Mesenchymal stem cell (in vitro differentiated cells and primary cell): ENCODE data around the gene PKP4. TPM values are rescaled to one million over a fixed set of nuclear protein-coding genes. Genes with fewer than 3 reads are reported as not detected.
A peak's percentile ranks its signal among the peaks of the same experiment; 100 is the strongest.

Source experiments
- DNase-seq: peaks from one replicate; pipeline ENCODE4 v3.0.0-alpha.2; 2013
- H2AFZ ChIP-seq: one replicate; pipeline ENCODE4 v1.6.1; 2013; ENCODE audit warnings: low read depth, mild to moderate bottlenecking, control low read depth, inconsistent platforms, low read length, moderate library complexity
- H2AK5ac ChIP-seq: 2 replicates; pipeline ENCODE4 v1.6.1; 2013; ENCODE audit warnings: low read length, moderate library complexity, mild to moderate bottlenecking, inconsistent platforms; ENCODE audit not compliant: severe bottlenecking
- H2BK120ac ChIP-seq: one replicate; pipeline ENCODE4 v1.6.1; 2013; ENCODE audit warnings: low read depth, mild to moderate bottlenecking, inconsistent platforms, low read length, moderate library complexity
- H2BK12ac ChIP-seq, 2 experiments: one replicate each; pipeline ENCODE4 v1.6.1; 2013; ENCODE audit warnings: inconsistent platforms in 2 of 2, low read length in 2 of 2, mild to moderate bottlenecking in 2 of 2, moderate library complexity in 2 of 2, control low read depth in 1 of 2
- H2BK15ac ChIP-seq: one replicate; pipeline ENCODE4 v1.6.1; 2013; ENCODE audit warnings: mild to moderate bottlenecking, low read depth, inconsistent platforms; ENCODE audit not compliant: poor library complexity, severe bottlenecking
- H2BK5ac ChIP-seq: 2 replicates; pipeline ENCODE4 v1.6.1; 2013; ENCODE audit warnings: low read depth, mild to moderate bottlenecking, low read length, control low read depth, inconsistent platforms; ENCODE audit not compliant: poor library complexity, severe bottlenecking
- H3K14ac ChIP-seq, 2 experiments: one replicate each; pipeline ENCODE4 v1.6.1; 2013; ENCODE audit warnings: inconsistent platforms in 2 of 2, low read length in 2 of 2, control low read depth in 1 of 2, mild to moderate bottlenecking in 1 of 2, moderate library complexity in 1 of 2
- H3K18ac ChIP-seq, 2 experiments: one replicate each; pipeline ENCODE4 v1.6.1; 2013; ENCODE audit warnings: inconsistent platforms in 2 of 2, low read length in 2 of 2, control low read depth in 1 of 2, low read depth in 1 of 2, mild to moderate bottlenecking in 1 of 2
- H3K23ac ChIP-seq, 2 experiments: one replicate each; pipeline ENCODE4 v1.6.1; 2013; ENCODE audit warnings: inconsistent platforms in 2 of 2, low read length in 2 of 2, mild to moderate bottlenecking in 2 of 2, moderate library complexity in 2 of 2, control low read depth in 1 of 2
- H3K27ac ChIP-seq: 2 replicates; pipeline ENCODE4 v1.5.1; 2013; ENCODE audit warnings: mild to moderate bottlenecking, moderate library complexity, low read length, control low read depth, inconsistent platforms; ENCODE audit not compliant: poor library complexity, severe bottlenecking
- H3K27me3 ChIP-seq, 2 experiments: 2 replicates each; pipeline versions ENCODE4 v1.6.1 to v1.7.0; 2013; ENCODE audit warnings: low read length in 2 of 2, mild to moderate bottlenecking in 2 of 2, moderate library complexity in 2 of 2, control low read depth in 1 of 2, inconsistent platforms in 1 of 2; ENCODE audit not compliant: control insufficient read depth in 1 of 2, insufficient read depth in 1 of 2
- H3K36me3 ChIP-seq, 2 experiments: 2 replicates each; pipeline versions ENCODE4 v1.6.1 to v1.7.0; 2013; ENCODE audit warnings: low read length in 2 of 2, control low read depth in 1 of 2, inconsistent platforms in 1 of 2, low read depth in 1 of 2, mild to moderate bottlenecking in 1 of 2; ENCODE audit not compliant: insufficient read depth in 2 of 2, control insufficient read depth in 1 of 2
- H3K4ac ChIP-seq, 2 experiments: one replicate each; pipeline ENCODE4 v1.6.1; 2013; ENCODE audit warnings: inconsistent platforms in 2 of 2, low read length in 2 of 2, mild to moderate bottlenecking in 2 of 2, moderate library complexity in 2 of 2, control low read depth in 1 of 2, low read depth in 1 of 2
- H3K4me1 ChIP-seq: 2 replicates; pipeline ENCODE4 v1.6.1; 2013; ENCODE audit warnings: low read depth, low read length, control low read depth; ENCODE audit not compliant: control insufficient read depth, insufficient read depth
- H3K4me2 ChIP-seq: 2 replicates; pipeline ENCODE4 v1.6.1; 2013; ENCODE audit warnings: low read length, mild to moderate bottlenecking, inconsistent platforms; ENCODE audit not compliant: poor library complexity, severe bottlenecking
- H3K4me3 ChIP-seq, 2 experiments: 2 replicates each; pipeline versions ENCODE4 v1.5.1 to v1.7.0; 2013; ENCODE audit warnings: low read length in 2 of 2, mild to moderate bottlenecking in 2 of 2, control low read depth in 1 of 2, low read depth in 1 of 2; ENCODE audit not compliant: insufficient read depth in 1 of 2
- H3K79me1 ChIP-seq: replicated peaks from 2 replicates; pipeline ENCODE4 v1.6.1; 2013; ENCODE audit warnings: mild to moderate bottlenecking, control low read depth, low read length, inconsistent platforms; ENCODE audit not compliant: poor library complexity, severe bottlenecking
- H3K9ac ChIP-seq: 2 replicates; pipeline ENCODE4 v1.7.0; 2013; ENCODE audit warnings: mild to moderate bottlenecking, low read length, moderate library complexity
- H3K9me3 ChIP-seq: 2 replicates; pipeline ENCODE4 v1.7.0; 2013; ENCODE audit warnings: mild to moderate bottlenecking, low read length; ENCODE audit not compliant: control insufficient read depth
- H4K8ac ChIP-seq: one replicate; pipeline ENCODE4 v1.6.1; 2013; ENCODE audit warnings: inconsistent platforms, mild to moderate bottlenecking, low read length, moderate library complexity
- H4K91ac ChIP-seq: one replicate; pipeline ENCODE4 v1.6.1; 2013; ENCODE audit warnings: mild to moderate bottlenecking, low read length, inconsistent platforms
- WGBS: methylation state at CpG from one replicate; pipeline ENCODE4 v1.1.7; 2013; ENCODE audit warnings: mixed read lengths; 5-methylcytosine and 5-hydroxymethylcytosine counted together
- small RNA-seq: library from polyadenylated mRNA; stranded (forward); fragments of <200 nt; extraction: miRNeasy Mini kit (QIAGEN cat#:217004); gene quantifications from one replicate; pipeline ENCODE3, GENCODE V24; 2013; ENCODE audit warnings: low read depth

The PKP4 gene

DNA sequence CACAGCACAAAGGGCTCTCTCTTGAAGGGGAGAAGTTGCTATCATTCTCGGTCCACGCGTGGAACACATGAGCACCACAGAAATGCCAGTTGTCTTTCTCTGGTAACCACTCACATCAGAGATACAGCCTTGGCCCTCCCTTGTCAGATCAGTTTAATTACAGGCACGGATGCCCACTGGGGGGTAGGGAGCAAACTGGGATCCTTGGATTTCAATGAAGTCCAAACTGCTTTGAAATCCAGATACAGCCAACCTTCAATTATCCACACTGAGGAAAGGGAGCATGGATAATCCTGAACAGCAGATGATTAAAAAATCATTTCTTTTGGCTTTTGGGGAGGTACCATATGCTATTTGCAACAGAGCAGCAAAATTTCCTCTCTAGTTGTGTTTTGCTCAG, 274.6 kb downstream of the PKP4 start:
- peaks cover 0 to 45% of the 10 kb centered on the region in 2 experiments for H3K27me3 ChIP-seq
- H2AFZ ChIP-seq, result no peak overlapping the region
- WGBS, result 86% methylated on average over 4 of the region's 4 CpGs
- H2BK120ac ChIP-seq, result no peak overlapping the region
- H2BK15ac ChIP-seq, result no peak overlapping the region
- H3K79me1 ChIP-seq, result no peaks in the 10 kb centered on the region
- no peak overlapping the region for H4K91ac ChIP-seq
- no peak overlapping the region for H2BK12ac ChIP-seq
- no peak overlapping the region for H3K27ac ChIP-seq
- DNase-seq, result no peak
- no peaks in the 10 kb centered on the region for H3K9me3 ChIP-seq
- H3K9ac ChIP-seq, result no peak overlapping the region
- no peak overlapping the region for H3K18ac ChIP-seq
- no peak overlapping the region for H2BK5ac ChIP-seq
- H4K8ac ChIP-seq, result no peak overlapping the region
- no peaks in the 10 kb centered on the region for H3K36me3 ChIP-seq
- no peak overlapping the region for H3K4ac ChIP-seq
- no peak overlapping the region for H3K4me3 ChIP-seq
- no peak overlapping the region for H3K4me2 ChIP-seq
- no peak overlapping the region for H3K23ac ChIP-seq
- no peak overlapping the region for H3K14ac ChIP-seq
- H3K4me1 ChIP-seq, result peaks cover 20% of the 10 kb centered on the region
- peak overlapping the region; percentile 23 for H2AK5ac ChIP-seq

Small RNA genes lying within 50 kb of the gene (small RNA-seq; reads per million reads assigned to genes)
- gene AC005042.3 (not detected), gene RN7SL393P (not detected)
